Measurements from ENCODE around the gene IFI6.
"Not testable (repeated sequence)": the region's sequence is repeated elsewhere in the genome, so short reads cannot be mapped to it uniquely, and the experiment has no call there.

Gene IFI6

GRCh38 chr1:27650539-27651175 lies 21.3 kb downstream of the IFI6 start:
- DNase-seq = peak in 3 of 51 donors; percentile 10 to 17 (median 13)

- DNase-seq = no peak
Measured at GRCh38 chr1:27650171-27650538, 21.8 kb downstream of the IFI6 start.

DNA sequence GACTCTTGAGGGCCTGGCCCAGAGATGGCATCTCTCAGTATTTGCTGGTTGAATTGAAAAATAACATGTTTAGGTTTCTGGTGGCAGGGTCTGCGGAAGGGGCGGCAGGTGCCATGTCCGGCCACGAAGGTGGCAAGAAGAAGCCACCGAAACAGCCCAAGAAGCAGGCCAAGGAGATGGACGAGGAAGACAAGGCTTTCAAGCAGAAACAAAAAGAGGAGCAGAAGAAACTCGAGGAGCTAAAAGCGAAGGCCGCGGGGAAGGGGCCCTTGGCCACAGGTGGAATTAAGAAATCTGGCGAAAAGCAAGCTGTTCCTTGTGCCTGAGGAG lies 22.7 kb downstream of the IFI6 start:
- DNase-seq = no peak

DNA sequence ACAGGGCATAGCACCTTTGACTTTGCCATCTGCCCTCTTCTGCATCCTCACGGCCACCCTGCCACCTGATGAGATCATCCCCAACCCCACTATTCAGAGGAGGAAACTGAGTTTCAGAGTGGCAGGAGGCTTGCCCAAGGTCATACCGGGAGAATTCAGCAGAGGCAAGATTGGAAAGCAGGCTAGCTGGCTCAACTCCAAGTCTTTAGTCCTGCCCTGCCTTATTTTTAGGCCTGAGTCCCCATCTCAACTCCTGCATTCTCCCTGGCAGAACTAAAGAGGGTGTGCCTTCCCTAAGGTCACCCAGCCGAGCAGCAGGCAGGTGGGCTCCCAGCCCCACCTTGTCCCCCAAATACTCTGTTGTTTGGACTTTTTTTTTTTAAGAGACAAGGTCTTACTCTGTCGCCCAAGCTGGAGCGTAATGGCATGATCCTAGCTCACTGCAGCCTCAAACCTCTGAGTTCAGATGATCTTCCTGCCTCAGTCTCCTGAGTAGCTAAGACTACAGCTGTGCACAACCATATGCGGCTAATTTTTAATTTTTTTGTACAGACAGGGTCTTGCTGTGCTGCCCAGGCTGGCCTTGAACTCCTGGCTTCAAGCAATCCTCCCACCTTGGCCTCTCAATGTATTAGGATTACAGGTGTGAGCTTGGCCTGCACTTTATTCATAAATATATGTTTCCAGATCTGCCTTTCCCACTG lies 23.2 kb downstream of the IFI6 start:
- DNase-seq = no peak

- no peak for DNase-seq
Measured at GRCh38 chr1:27647328-27647727, 24.7 kb downstream of the IFI6 start.

GRCh38 chr1:27646676-27647075 lies 25.3 kb downstream of the IFI6 start:
- no peak for DNase-seq

DNA sequence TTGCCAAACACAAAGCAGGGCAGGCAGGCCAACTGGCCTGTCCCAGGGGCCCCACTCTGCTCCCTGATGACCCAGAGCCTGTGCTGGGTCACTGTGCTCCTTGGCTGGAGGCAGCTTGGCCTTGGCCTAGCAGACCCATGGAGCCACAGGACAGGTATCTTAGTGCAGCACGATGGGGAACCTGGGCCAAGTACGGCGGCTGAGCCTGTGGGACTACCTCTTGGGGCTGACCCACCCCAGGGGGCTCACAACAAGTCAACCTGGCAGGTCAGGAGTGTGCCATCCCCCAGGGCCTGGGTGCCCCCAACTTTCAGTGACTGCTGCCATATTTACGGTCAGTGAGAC lies 26.9 kb downstream of the IFI6 start:
- no peak for DNase-seq

DNA sequence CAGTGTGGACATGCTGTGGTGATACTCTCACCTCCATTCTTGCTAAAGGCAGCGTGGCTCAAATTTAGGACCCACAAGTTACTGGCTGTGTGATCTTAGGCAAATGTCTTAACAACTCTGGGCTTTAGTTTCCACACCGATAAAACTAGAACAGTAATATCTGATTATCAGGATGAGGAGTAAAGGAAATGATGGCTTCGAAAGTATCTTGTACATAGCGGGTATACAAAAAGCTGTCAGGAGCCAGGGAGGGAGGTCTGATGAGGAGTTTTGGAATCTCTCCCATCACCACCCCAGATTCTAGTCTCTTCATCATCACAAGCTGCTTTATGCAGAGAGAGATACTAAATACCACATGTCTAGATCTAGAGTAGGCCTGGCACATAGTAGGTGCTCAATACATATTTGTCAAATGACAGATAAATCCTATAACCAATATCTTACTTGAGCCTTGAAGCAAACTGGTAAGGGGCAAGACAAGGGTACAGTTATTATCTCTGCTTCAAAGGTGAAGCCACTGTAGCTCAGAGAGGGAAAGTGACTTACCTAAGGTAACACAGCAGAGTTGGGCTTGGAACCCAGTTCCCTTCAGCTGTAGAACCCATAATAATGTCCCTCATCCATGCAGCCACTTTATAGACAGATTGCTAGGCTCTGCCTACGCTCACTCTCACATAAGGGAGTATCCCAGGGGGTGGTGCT lies 27.5 kb downstream of the IFI6 start:
- DNase-seq = no peak

- DNase-seq = peak in 3 of 51 donors; percentile 6 to 21 (median 9)
Measured at GRCh38 chr1:27643600-27644368, 28.2 kb downstream of the IFI6 start.

- DNase-seq = not testable (repeated sequence)
Measured at GRCh38 chr1:27640514-27640913, 31.5 kb downstream of the IFI6 start.

DNA sequence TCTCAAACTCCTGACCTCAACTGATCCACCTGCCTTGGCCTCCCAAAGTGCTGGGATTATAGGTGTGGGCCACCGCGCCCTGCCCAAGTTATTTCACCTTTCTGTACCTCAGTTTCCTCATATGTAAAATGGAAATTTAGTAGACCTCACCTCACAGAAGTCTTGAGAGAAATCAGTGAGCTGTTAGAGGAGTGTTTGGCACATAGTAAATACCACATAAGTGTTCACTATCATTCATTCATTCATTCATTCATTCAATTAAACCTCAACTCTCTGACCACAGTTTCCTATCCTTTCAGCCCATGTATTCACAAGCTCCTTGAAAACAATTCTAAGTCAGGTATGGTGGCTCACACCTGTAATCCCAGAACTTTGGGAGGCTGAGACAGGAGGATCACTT lies 33.2 kb downstream of the IFI6 start:
- no peak for DNase-seq

- DNase-seq = no peak
Measured at GRCh38 chr1:27638047-27638734, 33.8 kb downstream of the IFI6 start.

DNA sequence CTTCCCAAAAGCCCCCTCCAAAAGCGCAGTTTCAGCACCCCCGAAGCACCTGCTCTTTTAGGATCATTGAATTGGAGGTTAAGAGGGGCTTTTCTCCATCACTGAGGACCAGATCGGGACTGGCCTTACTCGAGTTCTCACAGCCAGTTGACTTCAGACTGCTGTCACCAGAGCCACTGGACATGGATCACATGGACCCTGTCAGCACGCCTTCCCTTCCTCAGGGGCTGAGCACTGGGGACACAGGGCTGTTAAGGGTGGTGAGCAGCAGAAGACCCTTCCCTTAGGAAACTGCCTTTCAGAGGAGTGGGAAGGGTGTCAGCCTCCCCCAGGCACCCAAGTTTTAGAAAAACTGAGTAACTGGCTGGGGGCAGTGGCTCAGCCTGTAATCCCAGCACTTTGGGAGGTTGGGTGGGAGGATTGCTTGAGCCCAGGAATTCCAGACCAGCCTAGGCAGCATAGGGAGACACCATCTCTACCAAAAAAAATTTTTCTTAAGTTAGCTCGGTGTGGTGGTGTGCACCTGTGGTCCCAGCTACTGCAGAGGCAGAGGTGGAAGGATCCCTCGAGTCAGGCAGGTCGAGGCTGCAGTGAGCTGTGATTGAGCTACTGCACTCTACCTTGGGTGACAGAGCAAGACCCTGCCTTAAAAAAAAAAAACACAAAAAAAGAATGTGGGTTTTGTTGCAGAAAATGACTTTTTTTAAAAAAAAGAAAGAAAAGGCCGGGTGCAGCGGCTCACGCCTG lies 36.4 kb downstream of the IFI6 start:
- no peak for DNase-seq

DNA sequence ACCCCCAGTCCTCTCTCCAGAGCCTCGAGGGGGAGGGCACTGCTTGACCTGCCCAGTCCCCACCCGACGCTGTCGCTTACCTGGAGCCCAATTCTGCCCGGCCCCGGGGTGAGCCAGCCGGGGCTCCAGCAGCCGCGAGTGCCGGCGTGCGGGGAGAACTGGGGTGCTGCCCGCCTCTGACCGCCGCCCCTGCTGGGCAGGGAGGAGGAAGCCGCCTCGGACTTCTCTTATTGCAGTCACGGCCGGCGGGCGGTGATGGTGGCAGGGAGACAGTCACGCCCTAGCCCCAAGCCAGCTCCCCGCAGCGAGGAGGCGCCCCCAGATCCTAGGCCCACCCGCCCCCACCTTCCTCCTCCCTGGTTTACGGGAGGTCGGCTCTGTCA lies 37.0 kb downstream of the IFI6 start, which contains the start of gene FGR:
TSS of gene FGR (minus strand) at position 201 of the 383 bp plus-strand sequence. CDS start 11,269 bp downstream, outside the sequence.
- DNase-seq = peak in 1 of 51 donors; percentile 6

- DNase-seq = peak in 2 of 51 donors; percentile 4 to 20
Measured at GRCh38 chr1:27634177-27634984, 37.6 kb downstream of the IFI6 start.

- DNase-seq = no peak
Measured at GRCh38 chr1:27633640-27634176, 38.3 kb downstream of the IFI6 start.

GRCh38 chr1:27633298-27633610 lies 38.7 kb downstream of the IFI6 start:
- DNase-seq = no peak

GRCh38 chr1:27632387-27633297 lies 39.4 kb downstream of the IFI6 start:
- DNase-seq = no peak

All from hypothalamus (tissue), 51 donors.